Limb (tissue), 2 donors: Measurements from ENCODE around the gene VPS16.
A peak's percentile ranks its signal among the peaks of the same experiment; 100 is the strongest.
"Not testable (repeated sequence)": the region's sequence is repeated elsewhere in the genome, so short reads cannot be mapped to it uniquely, and the experiment has no call there.

Source experiments
- DNase-seq, 2 donors: peaks; one replicate each; pipeline ENCODE4 v3.0.0-alpha.2; 2016; ENCODE audit errors: extremely low spot score in 2 of 2

Gene VPS16

GRCh38 chr20:2869381-2869780, 28.8 kb downstream of the VPS16 start:
- no peak for DNase-seq

DNA sequence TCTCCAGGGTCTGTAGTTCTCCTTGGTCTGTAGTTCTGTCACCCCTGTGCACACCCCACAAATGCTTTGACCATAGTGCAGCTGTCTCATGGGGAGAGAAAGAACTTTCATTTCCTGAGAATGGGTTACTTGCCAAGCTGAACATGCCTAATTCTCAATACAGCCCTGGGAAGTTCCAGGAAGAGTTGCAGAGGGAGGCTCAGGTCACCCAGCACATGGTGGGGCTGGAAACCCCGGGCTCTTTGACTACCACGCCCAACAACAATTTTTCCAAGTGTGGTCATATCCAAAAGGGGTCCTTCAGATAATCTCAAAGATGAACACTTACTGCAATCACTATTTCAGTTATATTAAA, 30.5 kb downstream of the VPS16 start:
- DNase-seq = peak in 1 of 2 donors; percentile 34

DNA sequence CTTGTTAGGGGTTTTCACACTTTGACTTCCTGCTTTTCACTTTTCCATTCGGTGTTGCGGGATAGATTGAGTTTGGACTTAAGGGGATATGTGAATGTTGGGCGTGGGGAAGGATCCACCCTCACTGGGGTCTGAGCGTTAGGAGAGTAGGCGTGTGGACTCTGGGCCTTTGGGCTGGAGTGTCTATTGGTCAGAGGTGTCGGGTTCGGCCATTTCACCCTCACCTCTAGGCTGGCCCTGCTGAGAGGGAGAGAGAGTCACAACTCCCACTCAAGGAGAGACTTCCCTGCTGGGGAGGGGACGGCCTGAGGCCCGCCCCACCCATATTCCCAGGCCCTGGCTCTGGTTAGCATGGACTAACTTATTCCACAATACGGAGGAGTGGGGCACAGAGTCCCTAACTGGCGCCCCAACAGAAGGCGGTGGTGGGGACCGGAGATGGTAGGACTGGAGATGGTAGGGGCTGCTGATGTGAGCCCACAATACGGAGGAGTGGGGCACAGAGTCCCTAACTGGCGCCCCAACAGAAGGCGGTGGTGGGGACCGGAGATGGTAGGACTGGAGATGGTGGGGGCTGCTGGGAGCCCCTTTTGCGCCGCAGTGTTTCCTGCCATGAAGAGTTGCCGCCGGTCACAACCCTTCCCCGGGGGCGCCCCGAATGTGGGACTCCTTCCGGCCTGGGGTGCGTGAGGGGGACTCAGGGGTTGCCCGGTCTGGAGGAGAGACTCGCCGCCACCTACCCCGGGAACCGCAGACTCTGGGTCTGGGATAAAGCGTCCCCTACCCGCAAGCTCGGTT, 31.3 kb downstream of the VPS16 start:
- no peak for DNase-seq

DNA sequence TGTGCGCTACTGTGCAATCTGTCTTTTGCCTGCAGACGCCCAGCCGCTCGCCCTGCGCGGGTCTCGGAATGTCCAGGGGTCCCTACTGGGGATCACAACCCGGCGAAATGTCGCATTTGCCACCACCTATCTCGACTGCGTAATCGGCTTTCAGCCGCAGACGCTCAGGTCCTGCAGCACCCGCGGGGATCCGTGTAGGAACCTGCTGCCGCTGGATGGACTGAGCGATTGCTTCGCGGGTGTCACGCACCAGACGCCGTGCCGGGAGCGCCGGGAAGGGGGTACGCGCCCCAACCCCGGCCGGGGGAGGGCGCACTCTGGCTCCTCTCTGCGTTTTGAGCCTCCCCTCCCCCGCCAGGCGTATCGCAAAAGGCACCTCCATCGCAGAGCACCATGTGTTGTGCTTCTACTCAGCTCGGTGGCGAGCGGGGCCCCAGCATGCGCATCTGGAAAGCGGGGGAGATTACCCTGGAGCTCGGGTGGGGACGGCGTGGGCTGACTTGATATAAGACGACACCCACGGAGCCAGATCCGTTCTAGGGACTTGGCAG, 32.0 kb downstream of the VPS16 start:
- peak in 1 of 2 donors; percentile 74 for DNase-seq

DNA sequence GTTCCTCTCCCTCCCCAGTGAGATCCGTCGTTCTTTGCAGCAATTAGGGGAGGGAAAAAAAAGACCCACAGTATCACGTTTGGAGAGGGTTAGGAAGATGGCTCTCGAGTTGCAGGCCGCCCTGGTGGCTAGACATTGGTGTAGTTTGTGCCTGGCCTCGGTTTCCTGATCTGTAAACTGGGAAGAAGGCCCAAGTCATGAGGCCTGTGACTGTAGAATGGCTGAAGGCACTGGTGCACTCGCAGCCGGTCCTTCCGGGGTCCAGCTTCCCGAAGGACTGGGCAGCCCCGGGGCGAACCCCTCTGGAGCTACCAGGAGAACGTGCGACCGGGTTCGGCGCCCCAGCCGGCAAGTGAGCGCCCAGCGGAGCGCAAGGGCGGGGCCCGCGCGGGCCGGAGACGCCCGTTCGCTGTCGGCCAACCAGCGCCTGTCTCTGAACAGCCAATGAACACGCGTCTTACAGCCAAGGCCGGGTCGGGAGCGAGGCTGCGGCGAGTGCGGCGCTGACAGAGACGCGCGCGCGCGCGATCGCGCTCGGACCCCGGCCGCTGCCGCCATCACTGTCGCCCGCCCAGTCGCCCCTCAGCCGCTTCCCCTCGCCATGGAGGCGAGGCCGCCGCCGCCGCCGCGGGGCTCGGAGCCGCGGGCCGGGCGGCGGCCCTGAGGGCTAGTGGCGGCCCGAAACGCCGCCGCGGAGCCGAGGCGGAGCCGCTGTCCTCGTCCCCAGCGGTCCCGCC, 32.6 kb downstream of the VPS16 start, which contains the start of gene PTPRA:
TSS of gene PTPRA (plus strand) at position 472 of the 737 bp plus-strand sequence. CDS start 90,797 bp downstream, outside the sequence.
- peak; percentile 90 to 96 for DNase-seq

GRCh38 chr20:2873747-2874041, 33.1 kb downstream of the VPS16 start:
- peak; percentile 36 to 85 for DNase-seq

GRCh38 chr20:2874456-2874855, 33.9 kb downstream of the VPS16 start:
- no peak for DNase-seq

DNA sequence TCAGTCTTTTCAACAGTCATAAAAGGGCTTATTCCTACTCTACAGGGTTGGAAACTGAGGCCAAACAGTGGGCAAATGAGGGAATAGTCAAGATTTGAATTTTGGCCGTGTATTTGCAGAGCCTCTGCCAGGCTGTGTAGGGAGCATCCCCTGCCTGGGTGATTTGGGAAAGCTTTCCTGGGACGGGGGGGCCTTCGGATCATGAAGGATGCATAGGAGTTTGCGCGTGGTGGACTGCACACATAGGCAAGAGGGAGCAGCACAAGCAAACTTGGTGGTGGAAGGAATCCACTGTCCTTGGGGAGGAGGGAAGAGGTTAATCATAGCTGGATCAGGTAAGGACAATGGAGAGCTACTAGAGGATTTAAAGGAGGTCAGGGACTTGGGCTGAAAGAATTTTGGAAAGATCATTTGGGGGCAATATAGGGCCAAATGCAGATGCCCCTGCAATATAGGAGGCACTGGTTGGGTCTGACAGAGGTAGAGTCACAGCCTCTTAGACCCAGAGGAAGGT, 35.2 kb downstream of the VPS16 start:
- DNase-seq = no peak

DNA sequence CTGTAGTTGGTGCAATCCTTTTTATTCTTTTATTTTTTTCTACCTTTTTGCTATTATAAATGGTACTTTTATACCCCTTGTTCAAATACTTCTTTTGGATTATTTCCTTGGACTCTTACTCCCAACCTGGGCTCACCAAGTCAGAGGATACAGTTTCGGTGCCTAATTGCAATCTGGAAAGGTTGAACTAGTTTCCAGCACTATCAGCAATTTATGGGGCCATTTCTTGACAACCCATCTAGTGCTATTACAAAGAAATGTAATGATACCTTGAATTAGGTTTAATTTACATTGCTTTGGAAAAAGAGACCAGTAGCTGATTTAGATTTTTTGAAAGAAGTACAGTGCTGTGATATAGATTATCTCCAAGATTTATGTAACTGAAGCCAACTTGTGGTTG, 38.0 kb downstream of the VPS16 start:
- no peak for DNase-seq

GRCh38 chr20:2879146-2879545, 38.6 kb downstream of the VPS16 start:
- no peak for DNase-seq

DNA sequence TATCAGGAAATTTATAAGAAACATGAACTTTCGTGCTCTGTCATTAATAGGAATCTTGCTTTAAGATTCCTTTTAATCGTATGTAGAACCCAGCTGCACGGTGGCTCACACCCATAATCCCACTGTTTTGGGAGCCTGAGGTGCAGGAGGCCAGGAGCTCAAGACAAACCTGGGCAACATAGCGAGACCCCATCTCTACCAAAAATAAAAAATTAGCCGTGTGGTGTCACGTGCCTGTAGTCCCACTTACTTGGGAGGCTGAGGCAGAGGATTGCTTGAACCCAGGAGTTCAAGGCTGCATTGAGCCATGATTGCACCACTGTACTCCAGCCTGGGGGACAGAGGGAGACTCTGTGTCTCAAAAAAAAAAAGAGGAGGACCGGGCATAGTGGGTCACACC, 40.1 kb downstream of the VPS16 start:
- no peak for DNase-seq

- no peak for DNase-seq
These were observed 43.4 kb downstream of the VPS16 start for GRCh38 chr20:2883726-2884637.

- no peak for DNase-seq
These were observed 47.2 kb downstream of the VPS16 start for GRCh38 chr20:2887715-2888114.

- DNase-seq = no peak
These were observed 47.8 kb downstream of the VPS16 start for GRCh38 chr20:2888224-2888955.

- no peak for DNase-seq
These were observed 48.7 kb downstream of the VPS16 start for GRCh38 chr20:2889209-2889608.

DNA sequence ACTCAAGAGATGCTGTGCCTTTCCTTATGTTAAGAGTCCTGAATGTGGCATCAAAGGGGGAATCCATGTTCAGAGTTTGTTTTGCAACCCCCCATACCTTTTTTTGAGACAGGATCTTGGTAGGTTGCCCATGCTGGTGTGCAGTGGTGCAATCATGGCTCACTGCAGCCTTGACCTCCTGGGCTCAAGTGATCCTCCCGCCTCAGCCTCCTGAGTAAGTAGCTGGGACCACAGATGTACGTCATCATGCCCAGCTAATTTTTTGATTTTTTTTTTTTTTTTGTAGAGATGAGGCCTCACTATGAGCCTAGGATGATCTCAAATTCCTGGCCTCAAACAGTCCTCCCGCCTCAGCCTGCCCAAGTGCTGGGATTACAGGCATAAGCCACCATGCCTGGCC, 49.3 kb downstream of the VPS16 start:
- DNase-seq = no peak

- DNase-seq = no peak
These were observed 50.2 kb downstream of the VPS16 start for GRCh38 chr20:2890742-2891141.

DNA sequence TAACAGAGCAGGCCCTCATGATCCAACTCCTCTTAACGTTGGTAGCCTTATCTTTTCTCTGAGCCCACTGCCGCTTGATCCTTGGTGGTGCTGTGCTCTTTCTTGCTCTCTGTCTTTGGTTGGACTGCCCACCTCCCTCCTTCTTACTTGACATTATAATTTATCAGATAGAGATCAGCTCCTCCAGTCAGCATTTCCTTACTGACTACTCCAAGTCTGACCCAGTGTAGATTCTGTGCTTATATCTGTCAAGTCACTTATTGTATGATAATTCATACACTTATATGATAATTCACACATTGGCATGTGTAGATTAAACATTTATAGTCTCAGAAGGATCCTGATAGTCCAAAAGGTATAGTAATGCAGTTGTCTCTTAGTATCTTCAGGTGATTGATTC, 50.8 kb downstream of the VPS16 start:
- no peak for DNase-seq

DNA sequence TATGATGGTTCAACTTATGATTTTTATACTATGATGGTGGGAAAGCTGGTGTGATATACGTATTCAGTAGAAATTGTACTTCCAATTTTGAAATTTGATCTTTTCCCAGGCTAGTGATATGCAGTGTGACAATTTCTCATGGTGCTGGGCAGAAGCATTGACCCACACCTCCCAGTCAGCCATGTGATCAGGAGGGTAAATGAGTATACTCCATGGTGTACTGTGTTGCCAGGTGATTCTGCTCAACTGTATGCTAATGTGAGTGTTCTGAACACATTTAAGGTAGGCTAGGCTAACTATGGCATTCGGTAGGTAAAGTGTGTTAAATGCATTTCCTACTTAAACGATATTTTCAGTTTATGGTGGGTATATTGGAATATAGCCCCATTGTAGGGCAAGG, 51.8 kb downstream of the VPS16 start:
- DNase-seq = no peak

DNA sequence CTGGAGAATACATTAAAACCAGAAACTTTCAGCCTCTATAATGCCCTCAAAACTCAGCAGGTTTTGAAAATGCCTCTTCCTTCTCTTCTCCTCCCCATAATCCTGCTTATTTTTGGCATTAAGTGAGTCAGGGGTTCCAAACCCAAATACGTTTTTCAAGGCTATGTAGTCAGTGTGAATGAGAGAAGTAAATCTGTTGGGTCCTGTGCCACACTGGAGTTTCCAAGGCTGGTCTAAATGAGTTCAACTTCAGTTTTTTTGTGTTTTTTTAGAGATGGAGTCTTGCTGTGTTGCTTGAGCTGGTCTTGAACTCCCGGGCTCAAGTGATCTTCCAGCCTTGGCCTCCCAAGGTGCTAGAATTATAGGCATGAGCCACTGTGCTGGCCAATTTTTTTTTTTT, 53.7 kb downstream of the VPS16 start:
- no peak for DNase-seq

DNA sequence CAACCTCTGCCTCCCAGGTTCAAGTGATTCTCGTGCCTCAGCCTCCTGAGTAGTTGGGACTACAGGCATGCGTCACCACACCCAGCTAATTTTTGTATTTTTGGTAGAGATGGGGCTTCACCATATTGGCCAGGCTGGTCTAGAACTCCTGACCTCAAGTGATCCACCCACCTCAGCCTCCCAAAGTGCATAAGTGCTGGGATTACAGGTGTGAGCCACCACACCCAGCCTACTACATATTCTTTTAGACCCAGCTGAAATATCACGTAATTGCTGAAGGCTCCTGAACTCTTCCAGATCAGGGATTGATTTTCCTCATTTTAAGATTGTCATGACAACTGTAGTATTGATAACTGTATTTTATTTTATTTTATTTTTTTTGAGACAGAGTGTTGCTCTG, 54.6 kb downstream of the VPS16 start:
- not testable (repeated sequence) for DNase-seq
